Adrenal gland (tissue), 5 donors: ENCODE results near the gene SLC13A3.

ENCODE experiments used
- POLR2A ChIP-seq, 2 donors: fragments of 450-650 bp; IDR thresholded peaks; one replicate each; pipeline ENCODE4 v1.6.1; 2017; ENCODE audit warnings: antibody characterized with exemption in 2 of 2, mild to moderate bottlenecking in 2 of 2, moderate library complexity in 1 of 2
- TF ChIP-seq, protein P1 (sequence below), 6 experiments: fragments of 450-650 bp in 4 of 6; fragments of 200-600 bp in 2 of 6; sonication (generic) in 1 of 6; IDR thresholded peaks; 1 replicate in 5 of 6; 2 replicates in 1 of 6; pipeline versions ENCODE4 v1.5.1 to v1.8.0; 2016 to 2021; ENCODE audit warnings: antibody characterized with exemption in 6 of 6, mild to moderate bottlenecking in 2 of 6, moderate library complexity in 1 of 6
- donor health status: DM: no; HTN: no; CAD: no.

DNA sequence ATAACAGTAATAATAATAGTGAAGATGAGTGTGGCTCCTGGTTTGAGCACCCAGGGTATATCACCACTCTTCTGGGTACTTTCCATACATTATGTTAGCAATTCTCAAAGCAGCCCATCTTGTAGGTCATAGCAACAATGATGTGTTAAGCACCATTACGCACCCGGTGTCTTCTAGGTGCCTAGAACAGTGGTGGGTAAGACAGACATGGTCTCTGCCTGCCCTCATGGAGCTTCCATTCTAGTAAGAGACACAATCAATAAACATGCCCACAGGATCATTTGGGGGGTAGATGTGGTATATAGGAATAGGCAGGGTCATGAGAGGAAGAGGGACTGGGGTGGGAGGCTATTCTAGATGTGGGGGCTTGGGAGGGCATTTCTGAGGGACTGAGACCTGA lies 79.8 kb downstream of the SLC13A3 start:
- no peak for TF ChIP-seq POLR2A (IDR thresholded peaks at IDR 0.05)
- TF ChIP-seq, protein P1, sequence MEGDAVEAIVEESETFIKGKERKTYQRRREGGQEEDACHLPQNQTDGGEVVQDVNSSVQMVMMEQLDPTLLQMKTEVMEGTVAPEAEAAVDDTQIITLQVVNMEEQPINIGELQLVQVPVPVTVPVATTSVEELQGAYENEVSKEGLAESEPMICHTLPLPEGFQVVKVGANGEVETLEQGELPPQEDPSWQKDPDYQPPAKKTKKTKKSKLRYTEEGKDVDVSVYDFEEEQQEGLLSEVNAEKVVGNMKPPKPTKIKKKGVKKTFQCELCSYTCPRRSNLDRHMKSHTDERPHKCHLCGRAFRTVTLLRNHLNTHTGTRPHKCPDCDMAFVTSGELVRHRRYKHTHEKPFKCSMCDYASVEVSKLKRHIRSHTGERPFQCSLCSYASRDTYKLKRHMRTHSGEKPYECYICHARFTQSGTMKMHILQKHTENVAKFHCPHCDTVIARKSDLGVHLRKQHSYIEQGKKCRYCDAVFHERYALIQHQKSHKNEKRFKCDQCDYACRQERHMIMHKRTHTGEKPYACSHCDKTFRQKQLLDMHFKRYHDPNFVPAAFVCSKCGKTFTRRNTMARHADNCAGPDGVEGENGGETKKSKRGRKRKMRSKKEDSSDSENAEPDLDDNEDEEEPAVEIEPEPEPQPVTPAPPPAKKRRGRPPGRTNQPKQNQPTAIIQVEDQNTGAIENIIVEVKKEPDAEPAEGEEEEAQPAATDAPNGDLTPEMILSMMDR (IDR thresholded peaks at IDR 0.05), result no peak
